ENCODE results near the gene NXPE4. TPM values are rescaled to one million over a fixed set of nuclear protein-coding genes. Genes with fewer than 3 reads are reported as not detected.

The NXPE4 gene
- total and polyA plus RNA-seq, 2 of the 8 experiments (the other 6 are each of a cell fraction or from before 2014, with no cell fraction given) = not detected

DNA sequence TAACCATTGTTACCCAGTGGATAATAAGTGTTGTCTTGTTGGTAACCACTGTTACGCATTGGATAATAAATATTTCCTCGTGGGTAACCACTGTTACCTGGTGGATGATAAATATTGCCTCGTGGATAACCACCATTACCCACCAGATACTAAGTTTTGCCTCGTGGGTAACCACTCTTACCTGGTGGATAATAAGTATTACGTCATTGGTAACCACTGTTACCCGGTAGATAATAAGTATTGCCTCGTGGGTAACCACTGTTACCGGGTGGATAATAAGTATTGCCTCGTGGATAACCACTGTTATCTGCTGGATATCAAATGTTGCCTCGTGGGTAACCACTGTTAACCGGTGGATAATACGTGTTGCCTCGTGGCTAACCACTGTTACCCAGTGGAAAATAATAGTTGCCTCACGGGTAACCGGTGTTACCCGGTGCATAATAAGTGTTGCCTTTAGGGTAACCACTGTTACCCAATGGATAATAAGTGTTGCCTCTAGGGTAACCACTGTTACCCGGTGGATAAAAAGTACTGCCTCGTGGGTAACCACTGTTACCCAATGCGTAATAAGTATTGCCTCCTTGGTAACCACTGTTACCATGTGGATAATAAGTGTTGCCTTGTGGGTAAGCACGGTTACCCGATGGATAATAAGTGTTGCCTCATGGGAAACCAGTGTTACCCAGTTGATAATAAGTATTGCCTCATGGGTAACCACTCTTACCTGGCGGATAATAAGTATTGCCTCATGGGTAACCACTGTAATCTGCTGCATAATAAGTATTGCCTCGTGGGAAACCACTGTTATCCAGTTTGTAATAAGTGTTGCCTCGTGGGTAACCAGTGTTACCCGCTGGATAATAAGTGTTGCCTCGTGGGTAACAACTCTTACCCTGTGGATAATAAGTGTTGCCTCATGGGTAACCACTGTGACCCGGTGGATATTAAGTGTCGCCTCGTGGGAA, 21.9 kb upstream of the NXPE4 start:
- Histone ChIP-seq H3K23ac (ENCODE audit: insufficient read length) (no peak overlapping the region), H2BK20ac (ENCODE audit: low read length) (no peak overlapping the region), H4K91ac (replicated peaks; ENCODE audit: insufficient read length, low read length) (no peak overlapping the region), H4K8ac (ENCODE audit: extremely low read depth, insufficient read depth, low read length) (no peak overlapping the region), H3K18ac (ENCODE audit: extremely low read depth, low read length) (no peak overlapping the region), H3K79me1 (ENCODE audit: low read depth, low read length) (no peaks in the 10 kb centered on the region), H3K27me3 (replicated peaks in 1 of 4; ENCODE audit: control insufficient read depth in 3 of 4, extremely low read depth in 1 of 4, insufficient read depth in 3 of 4, low read length in 3 of 4) (no peaks in the 10 kb centered on the region), H3K4me3 (ENCODE audit: extremely low read depth in 1 of 4, insufficient read depth in 2 of 4, low read depth in 3 of 4, low read length in 4 of 4) (no peak overlapping the region), H2BK5ac (ENCODE audit: low read depth, low read length) (no peak overlapping the region), H4K20me1 (replicated peaks in 1 of 2; ENCODE audit: control insufficient read depth in 1 of 2, insufficient read depth in 2 of 2, low read length in 2 of 2) (no peaks in the 10 kb centered on the region), H3K23me2 (ENCODE audit: low read depth, low read length) (no peaks in the 10 kb centered on the region), H2AK5ac (ENCODE audit: low read depth, low read length) (no peak overlapping the region), H3K4ac (replicated peaks; ENCODE audit: insufficient read length, low read depth, low read length) (no peak overlapping the region), H3K14ac (ENCODE audit: insufficient read length) (no peak overlapping the region), H3K4me1 (replicated peaks in 1 of 4; ENCODE audit: control insufficient read depth in 3 of 4, insufficient read depth in 4 of 4, low read length in 3 of 4) (no peaks in the 10 kb centered on the region), H3K4me2 (ENCODE audit: insufficient read depth in 1 of 2, low read depth in 2 of 2, low read length in 2 of 2) (no peak overlapping the region), H3K9ac (replicated peaks in 1 of 4; ENCODE audit: extremely low read depth in 1 of 4, low read depth in 3 of 4, low read length in 3 of 4) (no peak overlapping the region), H3K27ac (ENCODE audit: low read depth, low read length) (no peak overlapping the region), H3K36me3 (ENCODE audit: control insufficient read depth in 2 of 4, insufficient read depth in 4 of 4, low read length in 3 of 4) (peaks cover 0 to 5% (median 0%) of the 10 kb centered on the region in 4 experiments; a peak in 1 of 8 replicates), H2BK12ac (ENCODE audit: low read depth, low read length) (no peak overlapping the region), H3K79me2 (ENCODE audit: control insufficient read depth in 1 of 2, insufficient read depth in 2 of 2, low read length in 2 of 2) (no peaks in the 10 kb centered on the region), H2BK120ac (replicated peaks; ENCODE audit: low read depth, low read length) (no peak overlapping the region), H4K5ac (ENCODE audit: insufficient read length, low read depth, low read length) (no peak overlapping the region), H3K9me3 (ENCODE audit: insufficient read depth in 2 of 2, low read depth in 1 of 2, low read length in 1 of 2) (peaks cover 30 to 87% of the 10 kb centered on the region in 2 experiments; a peak in 3 of 4 replicates), H2AFZ (ENCODE audit: low read length) (no peak overlapping the region), H2BK15ac (ENCODE audit: low read length) (no peak overlapping the region), H3K56ac (replicated peaks; ENCODE audit: insufficient read length, low read depth, low read length) (no peak overlapping the region)
- CTCF ChIA-PET (ENCODE audit: partially characterized antibody) = no interaction called here
- no peak for FAIRE-seq
- POLR2A ChIA-PET (ENCODE audit: partially characterized antibody) = no interaction called here
- 93% methylated on average over 29 of the region's 29 CpGs; no CpG with 5 or more reads in 1 of the 2 experiments for WGBS, 2 experiments (ENCODE audit: extremely low coverage in 1 of 2, insufficient coverage in 1 of 2, insufficient read length in 1 of 2, insufficient replicate concordance in 2 of 2, low coverage in 1 of 2, low lambda C conversion rate in 2 of 2, missing lambda C conversion rate in 1 of 2)
- DNase-seq (ENCODE audit: low read depth in 1 of 2, low spot score in 2 of 2) = no peak
- TF ChIP-seq ATF2 (IDR thresholded peaks at IDR 0.05; ENCODE audit: low read length) = no peak
- no peak for TF ChIP-seq EZH2 (IDR thresholded peaks at IDR 0.05; ENCODE audit: low read depth, low read length, severe bottlenecking)
- TF ChIP-seq BRCA1 (IDR thresholded peaks at IDR 0.05; ENCODE audit: low read depth, low read length) = no peak
- TF ChIP-seq RXRA (IDR thresholded peaks at IDR 0.05; ENCODE audit: insufficient read depth, low read depth, low read length) = no peak
- TF ChIP-seq BCL11A (IDR thresholded peaks at IDR 0.05; ENCODE audit: low read depth in 2 of 2, low read length in 2 of 2) = no peak
- no peak for TF ChIP-seq NRF1 (IDR thresholded peaks at IDR 0.05; ENCODE audit: low read depth, low read length)
- no peak for TF ChIP-seq EGR1 (IDR thresholded peaks at IDR 0.05; ENCODE audit: borderline replicate concordance, low read depth, low read length)
- no peak for TF ChIP-seq KDM5A (IDR thresholded peaks at IDR 0.05; ENCODE audit: low read length)
- TF ChIP-seq, protein P1, sequence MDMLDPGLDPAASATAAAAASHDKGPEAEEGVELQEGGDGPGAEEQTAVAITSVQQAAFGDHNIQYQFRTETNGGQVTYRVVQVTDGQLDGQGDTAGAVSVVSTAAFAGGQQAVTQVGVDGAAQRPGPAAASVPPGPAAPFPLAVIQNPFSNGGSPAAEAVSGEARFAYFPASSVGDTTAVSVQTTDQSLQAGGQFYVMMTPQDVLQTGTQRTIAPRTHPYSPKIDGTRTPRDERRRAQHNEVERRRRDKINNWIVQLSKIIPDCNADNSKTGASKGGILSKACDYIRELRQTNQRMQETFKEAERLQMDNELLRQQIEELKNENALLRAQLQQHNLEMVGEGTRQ (IDR thresholded peaks at IDR 0.05; ENCODE audit: low read length) = no peak

Data from H1 (cell line).